Activated CD4-positive, alpha-beta T cell treated with anti-CD3 and anti-CD28 coated beads for 1 hour (primary cell): ENCODE results near the gene ATIC.

Source experiments
- DNase-seq: peaks from one replicate; pipeline ENCODE4 v3.0.0-alpha.2; 2020

The ATIC gene

DNA sequence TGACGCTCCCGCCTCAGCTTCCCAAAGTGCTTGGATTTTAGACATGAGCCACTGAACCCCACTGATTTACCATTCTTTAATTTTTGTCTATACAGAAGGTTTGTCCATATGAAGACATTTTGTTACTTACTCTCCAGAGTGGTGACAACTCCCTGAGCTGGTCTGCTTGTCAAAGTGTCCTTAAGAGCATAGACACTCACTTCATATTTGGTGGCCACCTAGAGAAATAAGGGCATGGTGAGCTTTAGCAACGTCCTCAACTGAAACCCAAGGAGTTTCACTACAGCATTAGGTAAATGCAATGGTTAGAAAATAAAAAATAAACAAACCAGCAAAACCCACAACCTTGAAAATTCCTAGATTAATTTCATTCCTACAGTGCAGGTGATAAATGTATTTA lies 66.2 kb downstream of the ATIC start:
- DNase-seq: no peak

DNA sequence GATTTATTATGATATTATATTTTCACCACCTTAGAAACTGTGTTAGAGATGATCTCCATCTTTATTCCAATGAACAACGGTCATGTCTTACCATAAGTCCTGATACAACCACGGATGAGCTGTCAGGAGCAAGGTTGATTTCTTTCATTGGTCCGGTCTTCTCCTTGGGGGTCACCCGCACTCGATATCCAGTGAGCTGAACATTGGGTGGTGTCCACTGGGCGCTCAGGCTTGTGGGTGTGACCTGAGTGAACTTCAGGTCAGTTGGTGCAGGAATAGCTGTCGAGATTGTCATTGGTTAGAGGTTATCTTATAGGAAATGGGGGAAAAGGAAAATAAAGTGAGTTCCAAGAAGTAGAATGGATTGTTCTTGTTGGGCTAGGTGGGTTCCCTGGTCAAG lies 67.2 kb downstream of the ATIC start:
- no peak for DNase-seq

DNA sequence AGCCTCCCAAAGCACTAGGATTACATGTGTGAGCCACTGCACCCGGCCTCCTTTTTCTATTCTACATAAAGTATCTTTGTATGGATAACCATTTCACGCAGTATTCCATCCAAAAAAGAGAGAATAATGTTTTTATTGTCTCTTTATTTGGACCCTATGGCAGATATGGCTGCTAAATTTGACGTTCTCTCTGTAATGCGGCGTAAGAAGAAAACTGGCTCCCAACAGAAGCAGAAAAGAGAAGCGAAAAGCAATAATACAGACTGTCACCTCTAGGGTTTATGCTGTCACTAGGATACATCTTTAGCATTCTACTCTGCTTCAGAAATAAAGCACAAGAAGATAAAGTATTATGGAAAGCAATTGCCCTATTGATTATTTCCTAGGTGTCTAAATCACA lies 68.1 kb downstream of the ATIC start:
- DNase-seq: no peak

DNA sequence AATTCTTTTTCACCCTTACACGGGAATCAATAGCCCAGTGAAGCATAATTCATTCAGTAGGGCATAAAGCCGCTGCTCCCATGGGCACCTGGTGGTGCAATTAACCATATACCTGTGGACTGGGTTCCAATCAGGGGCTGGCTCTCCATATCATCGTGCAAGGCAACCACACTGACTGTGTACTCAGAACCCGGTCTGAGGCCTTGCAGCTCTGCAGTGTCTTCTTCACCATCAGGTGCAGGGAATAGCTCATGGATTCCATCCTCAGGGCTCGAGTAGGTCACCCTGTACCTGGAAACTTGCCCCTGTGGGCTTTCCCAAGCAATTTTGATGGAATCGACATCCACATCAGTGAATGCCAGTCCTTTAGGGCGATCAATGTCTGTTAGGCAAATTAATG lies 68.8 kb downstream of the ATIC start:
- no peak for DNase-seq

DNA sequence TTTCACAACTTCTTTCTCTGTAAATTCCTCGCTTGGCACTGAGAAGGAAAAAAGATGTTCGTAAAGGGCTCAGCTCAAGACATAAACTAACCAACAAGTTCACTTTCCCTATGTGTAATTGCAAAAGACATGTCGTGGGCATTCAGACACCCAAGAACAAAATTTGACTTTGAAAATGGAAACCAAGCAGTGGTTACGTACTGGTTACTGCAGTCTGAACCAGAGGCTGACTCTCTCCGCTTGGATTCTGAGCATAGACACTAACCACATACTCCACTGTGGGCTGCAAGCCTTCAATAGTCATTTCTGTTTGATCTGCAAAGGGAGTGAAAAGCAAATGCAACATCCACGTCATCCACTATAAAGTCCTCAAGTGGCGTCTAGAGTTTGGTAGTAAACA lies 70.2 kb downstream of the ATIC start:
- no peak for DNase-seq

DNA sequence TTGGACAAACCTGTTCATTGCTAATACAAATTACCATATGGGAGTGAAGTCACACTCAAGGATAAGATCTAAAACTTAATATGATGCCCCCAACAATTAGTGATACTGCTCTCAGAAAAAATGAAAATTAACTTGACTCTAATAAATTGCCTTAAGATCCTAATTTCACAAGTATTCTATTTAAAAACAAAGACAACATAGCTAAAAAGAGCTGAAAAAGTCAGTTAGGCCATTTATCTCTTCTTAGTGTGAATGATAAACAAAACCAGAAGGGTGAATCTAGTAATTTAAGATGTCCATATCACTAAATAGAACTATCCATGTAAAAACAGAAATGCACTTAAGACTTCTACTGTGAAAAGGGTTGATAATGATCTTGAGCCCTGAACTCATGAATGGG lies 70.6 kb downstream of the ATIC start:
- no peak for DNase-seq

DNA sequence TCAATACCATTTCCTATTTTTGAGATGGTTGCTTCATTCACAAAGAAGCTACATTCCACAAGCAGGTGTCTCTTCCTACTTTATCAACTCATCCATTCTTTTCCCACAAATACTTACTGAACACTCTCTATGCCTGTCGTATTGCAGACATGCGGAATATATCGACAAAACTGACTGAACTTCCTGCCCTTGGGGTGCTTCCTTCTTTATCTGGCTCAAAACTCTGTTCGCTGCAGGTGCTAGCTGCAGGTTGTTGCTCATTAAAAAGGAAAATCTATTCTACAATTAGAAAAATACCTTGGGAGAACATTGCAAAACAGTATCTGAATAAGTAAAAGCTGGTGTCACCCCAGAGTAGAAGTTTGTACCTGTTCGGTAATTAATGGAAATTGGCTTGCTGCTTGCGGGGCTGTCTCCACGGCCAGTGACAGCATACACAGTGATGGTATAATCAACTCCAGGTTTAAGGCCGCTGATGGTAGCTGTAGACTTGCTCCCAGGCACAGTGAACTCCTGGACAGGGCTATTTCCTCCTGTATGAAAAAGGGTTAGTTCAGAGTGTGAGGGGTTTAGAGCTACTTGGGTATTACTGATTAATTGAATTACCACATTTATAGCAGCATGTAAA lies 71.9 kb downstream of the ATIC start:
- DNase-seq: no peak

DNA sequence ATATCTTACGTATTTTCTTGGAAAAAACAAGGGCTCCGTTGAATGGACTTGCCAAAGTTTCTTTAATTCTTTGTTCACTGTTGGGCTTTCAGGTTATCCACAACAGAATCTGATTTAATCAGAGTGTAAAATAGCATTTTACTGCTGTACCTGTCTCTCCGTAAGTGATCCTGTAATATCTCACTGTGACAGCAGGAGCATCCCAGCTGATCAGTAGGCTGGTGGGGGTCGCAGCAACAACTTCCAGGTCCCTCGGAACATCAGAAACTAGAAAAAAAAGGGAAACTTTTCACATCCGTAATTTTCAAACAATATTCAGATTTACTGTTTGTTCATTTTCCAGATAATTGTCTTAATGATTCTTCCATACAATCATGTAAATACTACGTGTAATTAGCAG lies 72.9 kb downstream of the ATIC start:
- no peak for DNase-seq

DNA sequence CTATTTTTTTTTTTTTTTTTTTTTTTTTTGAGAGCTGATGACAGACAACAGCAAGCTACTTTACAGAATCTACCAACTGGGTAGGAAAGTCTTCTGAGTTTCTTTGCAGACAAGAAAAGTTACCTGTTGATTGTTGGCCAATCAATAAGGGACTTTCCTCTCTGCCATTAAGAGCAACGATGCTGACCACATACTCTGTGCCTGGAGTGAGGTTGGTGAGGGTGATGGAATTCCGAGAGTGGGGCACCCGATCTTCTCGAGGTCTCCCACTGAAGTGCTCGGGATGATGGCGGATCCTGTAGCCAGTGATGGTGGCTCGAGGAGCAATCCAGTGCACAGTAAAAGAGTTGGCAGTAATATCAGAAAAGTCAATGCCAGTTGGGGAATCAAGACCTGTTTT lies 74.7 kb downstream of the ATIC start:
- no peak for DNase-seq

DNA sequence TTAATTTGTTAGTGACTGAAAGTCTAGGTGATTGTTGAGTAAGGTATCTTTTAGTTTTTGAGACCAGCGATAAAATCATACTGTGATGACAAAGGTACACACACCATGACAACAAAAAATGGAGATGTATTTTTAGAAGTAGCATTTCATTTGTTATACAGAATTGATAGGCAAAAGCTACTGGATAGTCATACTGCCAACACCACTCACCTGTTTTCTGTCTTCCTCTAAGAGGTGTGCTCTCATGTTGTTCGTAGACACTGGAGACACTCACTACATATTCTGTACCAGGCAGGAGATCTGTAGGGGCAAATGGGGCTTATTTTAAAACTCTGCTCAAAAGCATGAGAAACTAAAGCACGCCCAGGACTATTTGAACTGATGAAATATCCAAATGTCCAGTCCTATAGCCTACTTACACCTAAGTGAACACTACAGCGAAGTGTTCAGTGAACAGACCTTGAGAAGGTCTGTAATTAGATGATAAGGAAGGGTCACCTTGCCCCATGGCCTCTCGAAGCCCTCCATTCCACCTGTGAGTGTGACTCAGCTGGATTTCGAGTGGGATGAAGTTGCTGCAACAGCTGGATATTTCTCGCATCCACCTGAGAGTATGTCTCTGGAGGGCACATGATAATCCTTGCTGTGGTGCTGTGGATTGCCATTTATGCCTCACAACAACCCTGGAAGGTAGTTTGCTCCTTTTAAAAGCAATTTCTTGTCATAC lies 76.3 kb downstream of the ATIC start:
- DNase-seq: no peak

DNA sequence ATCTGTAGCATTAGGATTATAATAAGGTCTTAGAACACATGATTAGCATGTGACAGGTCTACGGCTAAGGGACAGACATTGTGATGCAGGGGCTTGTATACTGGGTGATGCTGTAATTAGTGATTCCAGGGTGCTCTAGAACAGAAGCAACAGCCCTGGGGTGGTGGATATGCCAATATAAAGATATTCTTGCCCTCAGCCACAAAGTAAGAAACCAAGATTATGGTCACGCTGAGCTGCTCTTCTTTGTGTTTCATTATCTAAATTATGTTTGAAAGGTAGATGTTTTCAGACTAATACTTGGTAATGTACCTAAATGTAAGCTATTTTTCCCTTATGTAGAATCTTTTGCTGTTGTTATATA lies 78.7 kb downstream of the ATIC start:
- no peak for DNase-seq

DNA sequence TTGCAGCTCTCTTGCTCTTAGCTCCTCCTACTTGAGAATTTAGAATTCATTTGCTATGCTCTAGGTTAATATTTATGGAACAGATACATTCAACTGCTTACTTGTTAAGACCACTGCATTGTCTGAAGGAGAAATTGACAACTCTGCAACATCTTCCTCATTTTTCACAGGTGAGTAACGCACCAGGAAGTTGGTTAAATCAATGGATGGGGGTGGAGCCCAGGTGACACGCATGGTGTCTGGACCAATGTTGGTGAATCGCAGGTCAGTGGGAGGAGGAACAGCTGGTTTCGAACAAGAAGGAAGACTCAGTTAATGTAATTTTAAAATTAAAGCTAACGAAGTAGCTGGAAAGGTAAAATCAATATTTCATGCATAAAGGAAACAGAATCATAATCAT lies 79.7 kb downstream of the ATIC start:
- DNase-seq: no peak

DNA sequence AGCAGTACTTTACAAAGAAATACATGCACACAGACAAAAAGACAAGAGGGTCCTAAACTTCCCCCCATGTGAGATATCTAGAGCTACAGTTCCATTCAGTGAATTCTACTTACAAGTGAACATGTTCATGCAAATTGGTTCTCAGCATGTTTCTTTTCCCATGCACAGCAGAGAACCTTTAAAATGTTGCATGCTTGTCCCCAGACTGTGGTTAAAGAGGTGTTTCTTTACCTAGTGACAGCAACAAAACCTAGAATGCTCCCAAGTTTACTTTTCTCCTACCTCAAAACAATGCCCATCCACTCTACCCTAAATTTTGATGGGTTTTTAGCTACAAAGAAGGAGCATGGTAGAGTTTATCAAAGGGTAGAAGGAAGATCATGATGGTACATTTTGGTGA lies 80.3 kb downstream of the ATIC start:
- DNase-seq: no peak

DNA sequence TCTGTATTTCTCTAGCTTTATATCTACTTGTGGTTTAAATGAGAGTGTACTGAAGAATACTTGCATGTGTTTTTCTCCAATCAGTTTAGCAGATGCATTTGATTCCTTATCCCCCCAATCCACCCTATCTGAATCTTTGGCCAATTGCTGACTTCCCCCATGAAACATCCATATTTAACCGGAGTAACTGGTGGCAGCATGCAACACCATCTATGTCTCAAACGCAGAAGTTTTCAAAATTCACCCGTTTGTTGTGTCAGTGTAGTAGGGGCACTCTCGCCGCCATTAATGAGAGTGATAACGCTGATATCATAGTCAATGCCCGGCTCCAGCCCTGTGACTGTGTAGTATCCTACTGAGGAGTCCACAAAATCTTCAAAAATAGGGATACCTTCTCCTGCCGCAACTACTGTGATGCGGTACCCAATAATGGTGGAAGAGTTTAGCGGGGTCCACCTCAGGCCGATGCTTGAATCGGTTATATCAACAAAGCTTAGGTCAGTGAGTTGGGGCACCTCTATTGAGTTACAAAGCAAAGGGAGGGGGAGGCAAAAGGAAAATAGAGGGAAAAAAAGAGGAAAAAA lies 80.9 kb downstream of the ATIC start:
- no peak for DNase-seq

DNA sequence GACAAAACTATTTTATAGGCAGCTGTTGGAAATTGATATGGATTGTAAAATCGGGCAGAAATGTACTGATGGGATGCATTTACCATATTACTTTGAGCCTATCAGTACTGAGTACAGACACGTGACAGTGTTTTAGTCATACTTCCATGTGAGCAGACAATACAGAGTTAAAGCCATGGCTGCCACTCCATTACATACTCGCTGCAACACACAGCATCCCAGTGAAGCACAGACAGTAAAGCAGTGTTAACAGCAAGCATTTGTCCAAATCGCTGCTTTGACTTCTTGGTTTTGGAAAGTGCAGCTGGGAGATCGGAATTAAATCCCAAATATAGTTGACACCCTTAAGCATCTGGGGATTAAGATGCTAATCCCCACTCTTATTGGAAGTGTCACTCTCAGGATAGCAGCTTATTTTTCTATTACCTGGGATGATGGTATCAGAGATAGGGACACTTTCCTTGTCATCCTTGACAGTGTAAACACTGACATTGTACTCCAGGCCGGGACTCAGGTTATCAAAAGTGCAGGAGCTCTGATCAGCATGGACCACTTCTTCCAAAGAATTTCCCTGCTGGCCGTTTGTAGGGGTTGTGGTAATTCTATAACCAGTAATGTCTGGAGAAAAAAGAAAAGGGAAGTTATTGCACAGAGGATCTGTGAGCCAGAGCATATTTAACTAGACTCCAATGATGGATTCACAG lies 82.4 kb downstream of the ATIC start:
- DNase-seq: no peak

DNA sequence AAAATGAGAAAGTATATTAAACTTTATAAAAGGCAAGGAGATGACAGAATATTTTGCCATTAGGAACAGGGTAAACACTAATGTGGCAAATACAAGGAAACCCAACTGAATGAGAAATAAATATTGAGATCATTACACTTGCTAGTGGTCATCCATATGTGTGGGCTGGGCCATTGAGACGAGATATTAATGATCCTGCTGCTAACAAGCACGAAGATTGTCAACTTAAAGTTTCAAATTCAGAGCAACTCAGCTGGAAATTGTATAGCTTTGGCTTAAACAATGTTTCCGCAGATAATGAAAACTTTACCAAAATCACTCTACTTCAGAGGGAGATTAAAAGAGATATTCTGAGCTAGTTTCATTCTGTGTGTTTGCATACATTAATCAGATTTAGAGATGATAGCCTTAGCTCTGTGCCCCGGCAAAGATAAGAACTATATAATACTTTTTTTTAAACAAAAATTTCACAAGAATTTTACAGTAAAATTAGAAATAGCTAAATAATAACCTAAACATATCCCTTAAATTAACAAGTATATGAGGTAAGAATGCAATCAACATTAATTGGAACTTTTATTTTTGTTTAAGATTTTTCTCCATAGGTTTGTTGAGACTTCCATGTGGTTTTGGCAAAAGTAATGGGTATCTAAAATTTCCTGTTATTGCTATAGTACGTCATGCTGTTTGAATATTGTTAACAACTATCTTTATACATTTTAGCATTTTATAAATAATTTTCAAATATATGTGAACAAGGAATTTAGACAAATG lies 84.0 kb downstream of the ATIC start:
- no peak for DNase-seq

DNA sequence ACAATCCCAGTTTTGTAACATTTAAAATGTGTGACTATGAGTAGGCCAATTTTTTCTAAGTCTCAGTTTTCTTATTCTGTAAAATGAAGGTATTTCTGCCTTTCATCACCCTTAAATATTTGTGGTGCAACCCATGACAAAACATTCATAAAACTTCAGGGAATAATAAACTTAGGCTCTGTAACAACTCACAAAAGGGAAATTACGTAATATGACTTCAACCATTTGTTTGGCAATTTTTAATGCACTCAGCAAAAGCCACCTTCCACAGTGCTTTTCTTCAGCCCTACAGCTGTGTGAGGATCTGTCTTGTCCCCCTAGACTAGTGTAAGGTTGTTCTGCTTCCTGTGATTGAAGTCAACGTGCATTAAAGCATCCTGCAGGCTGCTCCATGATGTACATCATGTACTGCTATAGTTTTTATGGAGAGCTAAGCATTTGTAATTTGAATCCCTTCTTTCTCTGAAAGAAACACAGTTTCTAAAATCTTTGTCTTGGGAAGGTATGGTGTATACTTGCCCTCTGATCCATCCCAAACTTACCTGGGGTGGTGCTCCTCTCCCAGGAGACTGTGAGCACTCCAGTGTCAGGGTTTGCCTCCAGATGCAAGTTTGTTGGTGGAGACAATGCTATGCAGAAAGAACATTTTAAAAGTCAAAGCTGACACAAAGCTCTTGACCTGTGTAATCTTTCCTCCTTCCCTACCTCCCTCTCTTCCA lies 84.9 kb downstream of the ATIC start:
- DNase-seq: no peak

DNA sequence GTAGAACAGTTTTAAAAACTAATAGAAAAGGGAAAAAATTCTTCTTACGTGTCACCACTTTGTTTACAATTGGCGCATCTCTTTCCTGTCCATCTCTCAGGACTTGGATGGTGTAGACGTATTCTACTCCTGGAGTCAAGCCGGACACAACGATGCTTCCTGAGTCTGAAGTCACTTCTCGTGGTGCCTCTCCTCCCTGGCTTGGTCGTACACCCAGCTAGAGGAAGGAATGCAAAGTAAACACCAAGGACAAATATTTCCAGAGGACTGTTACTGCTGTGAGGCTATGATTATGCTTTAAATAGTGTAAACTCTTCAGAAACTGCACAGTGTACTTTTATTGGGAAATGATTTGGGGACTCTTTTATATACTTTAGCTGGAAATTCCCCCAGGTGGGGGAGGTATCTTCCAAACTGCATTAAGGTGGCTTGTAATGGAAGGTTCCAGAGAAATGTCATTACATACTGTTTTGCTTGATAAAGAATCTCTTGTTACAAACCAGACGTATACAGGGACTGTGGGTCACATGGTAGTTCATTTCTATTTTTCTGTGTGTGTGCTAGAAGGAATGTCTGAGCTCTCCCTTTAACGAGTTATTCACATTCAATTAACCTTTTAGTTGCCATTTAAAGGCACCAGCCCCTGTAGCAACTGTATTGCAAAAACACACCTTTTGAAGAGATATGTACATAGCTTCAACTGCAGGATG lies 85.9 kb downstream of the ATIC start:
- DNase-seq: no peak

DNA sequence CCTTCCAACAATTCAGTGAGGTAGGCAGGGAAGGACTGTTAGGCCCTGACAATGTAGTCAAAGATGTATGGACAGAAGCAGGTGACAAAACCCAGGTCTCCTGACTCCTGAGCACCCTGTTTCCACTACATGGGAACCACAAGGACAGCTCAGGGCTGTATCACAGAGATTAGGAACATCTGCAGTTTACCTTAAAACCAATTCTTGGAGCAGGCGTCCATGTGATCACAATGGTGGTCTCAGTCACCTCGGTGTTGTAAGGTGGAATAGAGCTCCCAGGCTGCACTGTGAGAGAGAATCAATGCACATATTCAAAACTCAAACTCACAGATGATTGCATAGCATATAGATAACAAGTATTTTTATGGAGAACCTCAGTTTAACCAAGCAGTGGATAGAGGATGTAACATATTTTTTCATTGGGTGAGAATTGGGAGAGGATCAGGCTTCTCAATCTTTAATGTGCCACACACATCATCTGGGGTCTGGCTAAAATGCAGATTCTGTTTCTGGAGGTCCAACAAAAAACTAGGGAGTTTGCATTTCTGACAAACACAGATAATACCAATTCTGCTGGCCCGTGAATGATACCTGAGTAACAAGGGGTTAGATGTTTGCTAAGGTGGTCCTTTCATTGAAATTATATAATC lies 87.3 kb downstream of the ATIC start:
- DNase-seq: no peak
